Thyroid gland (tissue), 4 donors: ENCODE measurements around the gene COL13A1.

Source experiments
- CTCF ChIP-seq, 6 experiments: fragments of 200-600 bp in 3 of 6; fragments of 450-650 bp in 3 of 6; sonication (generic) in 3 of 6; IDR thresholded peaks; one replicate each; pipeline ENCODE4 v1.5.1; 2016 to 2019; ENCODE audit warnings: antibody characterized with exemption in 6 of 6, mild to moderate bottlenecking in 2 of 6, inconsistent platforms in 1 of 6, moderate library complexity in 1 of 6
- POLR2A ChIP-seq, 2 donors: fragments of 450-650 bp; IDR thresholded peaks; one replicate each; pipeline ENCODE4 v1.6.1; 2017; ENCODE audit warnings: antibody characterized with exemption in 2 of 2, mild to moderate bottlenecking in 2 of 2, moderate library complexity in 1 of 2

- TF ChIP-seq CTCF (IDR thresholded peaks at IDR 0.05): no peak
- TF ChIP-seq POLR2A (IDR thresholded peaks at IDR 0.05): no peak
Observed at GRCh38 chr10:69837261-69837660, 35.6 kb downstream of the COL13A1 start.
